Uterus (tissue), 2 donors: Measurements from ENCODE around the gene EFNA3.

Source experiments
- CTCF ChIP-seq, 4 experiments: fragments of 200-600 bp in 2 of 4; fragments of 450-650 bp in 2 of 4; sonication (generic) in 2 of 4; IDR thresholded peaks; one replicate each; pipeline ENCODE4 v1.5.1; 2016 to 2019; ENCODE audit warnings: antibody characterized with exemption in 4 of 4, mild to moderate bottlenecking in 2 of 4, moderate library complexity in 1 of 4
- POLR2A ChIP-seq, 2 donors: fragments of 450-650 bp; IDR thresholded peaks; one replicate each; pipeline ENCODE4 v1.6.1; 2016; ENCODE audit warnings: antibody characterized with exemption in 2 of 2, mild to moderate bottlenecking in 1 of 2, moderate library complexity in 1 of 2

GRCh38 chr1:155120253-155120652 is 41.6 kb downstream of the EFNA3 start:
- no peak for TF ChIP-seq CTCF (IDR thresholded peaks at IDR 0.05)
- no peak for TF ChIP-seq POLR2A (IDR thresholded peaks at IDR 0.05)
